ENCODE measurements around the gene RIPK3.
"Not testable (repeated sequence)": the region's sequence is repeated elsewhere in the genome, so short reads cannot be mapped to it uniquely, and the experiment has no call there.

RIPK3 gene

DNA sequence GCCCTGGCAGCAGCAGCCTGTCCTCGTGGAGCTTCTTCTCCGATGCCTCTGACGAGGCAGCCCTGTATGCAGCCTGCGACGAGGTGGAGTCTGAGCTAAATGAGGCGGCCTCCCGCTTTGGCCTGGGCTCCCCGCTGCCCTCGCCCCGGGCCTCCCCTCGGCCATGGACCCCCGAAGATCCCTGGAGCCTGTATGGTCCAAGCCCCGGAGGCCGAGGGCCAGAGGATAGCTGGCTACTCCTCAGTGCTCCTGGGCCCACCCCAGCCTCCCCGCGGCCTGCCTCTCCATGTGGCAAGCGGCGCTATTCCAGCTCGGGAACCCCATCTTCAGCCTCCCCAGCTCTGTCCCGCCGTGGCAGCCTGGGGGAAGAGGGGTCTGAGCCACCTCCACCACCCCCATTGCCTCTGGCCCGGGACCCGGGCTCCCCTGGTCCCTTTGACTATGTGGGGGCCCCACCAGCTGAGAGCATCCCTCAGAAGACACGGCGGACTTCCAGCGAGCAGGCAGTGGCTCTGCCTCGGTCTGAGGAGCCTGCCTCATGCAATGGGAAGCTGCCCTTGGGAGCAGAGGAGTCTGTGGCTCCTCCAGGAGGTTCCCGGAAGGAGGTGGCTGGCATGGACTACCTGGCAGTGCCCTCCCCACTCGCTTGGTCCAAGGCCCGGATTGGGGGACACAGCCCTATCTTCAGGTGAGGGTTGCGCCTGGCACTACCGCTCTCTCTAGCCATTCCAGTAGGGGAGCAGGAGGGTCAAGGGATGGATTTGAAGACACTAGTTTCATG, 30.3 kb upstream of the RIPK3 start:
- in situ Hi-C loops (cut with MboI; ENCODE audit: low sequenced_read_pairs): no loop called here

DNA sequence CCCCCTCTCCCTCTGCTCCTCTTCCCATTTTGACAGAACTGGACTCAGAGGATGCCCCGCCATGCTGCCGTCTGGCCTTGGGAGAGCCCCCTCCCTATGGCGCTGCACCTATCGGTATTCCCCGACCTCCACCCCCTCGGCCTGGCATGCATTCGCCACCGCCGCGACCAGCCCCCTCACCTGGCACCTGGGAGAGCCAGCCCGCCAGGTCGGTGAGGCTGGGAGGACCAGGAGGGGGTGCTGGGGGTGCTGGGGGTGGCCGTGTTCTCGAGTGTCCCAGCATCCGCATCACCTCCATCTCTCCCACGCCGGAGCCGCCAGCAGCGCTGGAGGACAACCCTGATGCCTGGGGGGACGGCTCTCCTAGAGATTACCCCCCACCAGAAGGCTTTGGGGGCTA, 29.7 kb upstream of the RIPK3 start:
- in situ Hi-C loops (cut with MboI; ENCODE audit: low sequenced_read_pairs): no loop called here

DNA sequence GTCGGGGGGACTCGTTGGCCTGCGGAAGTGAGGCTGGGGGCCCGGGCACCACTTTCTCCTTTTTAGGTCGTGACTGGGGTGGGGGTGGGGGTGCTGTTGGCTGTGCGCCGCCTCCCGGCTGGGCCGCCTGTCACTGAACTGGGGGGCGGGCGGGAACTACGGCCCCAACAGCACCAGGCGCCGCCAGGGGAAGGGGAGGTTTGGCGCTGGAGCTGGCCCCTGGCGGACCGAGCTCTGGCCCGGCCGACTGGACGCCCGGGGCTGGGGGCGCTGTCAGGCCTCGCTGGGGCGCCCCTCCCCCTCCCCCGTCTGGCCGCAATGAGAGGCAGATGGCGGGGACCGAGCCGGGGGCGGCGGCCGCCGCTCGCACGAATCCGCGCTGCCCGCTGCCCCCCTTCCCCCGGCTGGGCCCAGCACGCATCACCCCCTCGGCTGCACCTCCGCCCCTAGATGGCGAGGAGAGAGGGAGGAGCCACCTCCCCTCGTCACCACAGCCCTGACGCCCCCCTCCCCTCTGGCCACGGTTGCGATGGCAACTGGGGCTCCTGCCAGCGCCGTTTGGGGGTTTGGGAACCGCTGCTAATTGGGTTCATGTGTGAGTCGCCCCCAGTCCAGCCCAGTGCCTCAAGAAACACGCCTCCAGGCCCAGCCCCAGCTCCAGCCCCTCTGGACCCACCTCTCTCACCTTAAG, 28.9 kb upstream of the RIPK3 start:
- in situ Hi-C loops (cut with MboI; ENCODE audit: low sequenced_read_pairs): no loop called here

DNA sequence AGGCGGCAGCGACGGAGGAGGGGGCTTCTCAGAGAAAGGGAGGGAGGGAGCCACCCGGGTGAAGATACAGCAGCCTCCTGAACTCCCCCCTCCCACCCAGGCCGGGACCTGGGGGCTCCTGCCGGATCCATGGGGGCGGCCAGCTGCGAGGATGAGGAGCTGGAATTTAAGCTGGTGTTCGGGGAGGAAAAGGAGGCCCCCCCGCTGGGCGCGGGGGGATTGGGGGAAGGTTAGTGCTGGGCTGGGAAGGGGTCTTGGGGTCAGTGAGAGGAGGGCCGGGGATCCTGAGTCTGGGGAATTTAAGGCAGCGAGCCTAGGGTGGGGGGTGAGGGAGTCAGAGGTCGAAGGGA, 28.4 kb upstream of the RIPK3 start:
- in situ Hi-C loops (cut with MboI; ENCODE audit: low sequenced_read_pairs): no loop called here

DNA sequence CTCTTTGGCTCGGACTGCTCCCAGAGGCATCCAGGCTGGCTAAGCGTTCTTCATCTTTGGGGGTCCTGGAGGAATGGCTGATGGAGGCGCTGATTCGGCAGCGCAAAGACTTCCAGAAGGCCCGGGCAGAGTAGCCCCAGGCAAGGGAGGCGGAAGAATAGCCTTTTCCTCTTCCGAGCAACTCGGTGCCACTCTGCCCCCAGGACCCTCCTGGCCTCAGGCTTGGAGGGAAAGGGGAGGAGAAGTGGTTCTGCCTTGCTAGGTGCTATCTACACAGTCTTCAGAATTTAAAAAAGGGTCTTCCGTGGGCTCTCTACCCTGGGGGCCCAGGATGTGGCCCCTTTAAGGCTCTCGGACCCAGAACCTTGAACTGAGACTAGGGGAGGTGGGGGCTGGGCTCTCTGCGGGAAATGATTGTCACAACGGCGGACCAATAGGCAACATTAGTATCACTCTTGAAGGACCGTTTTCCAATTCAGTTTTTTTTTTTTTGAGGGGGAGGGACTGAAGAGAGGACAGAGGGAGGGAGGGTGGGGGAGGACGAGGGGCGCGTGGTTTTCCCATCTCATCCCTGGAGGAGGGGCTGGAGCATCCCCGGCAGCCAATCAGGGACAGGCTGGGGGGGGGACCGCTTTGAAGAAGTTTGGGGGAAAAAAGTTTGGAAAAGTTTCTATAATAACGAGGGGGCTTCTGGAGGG, 27.9 kb upstream of the RIPK3 start, which contains the start of gene NFATC4:
Gene NFATC4, plus strand, starts transcription at position 671 of the 698 bp plus-strand sequence. CDS start 157 bp downstream, outside the sequence.
- in situ Hi-C loops (cut with MboI; ENCODE audit: low sequenced_read_pairs): no loop called here

DNA sequence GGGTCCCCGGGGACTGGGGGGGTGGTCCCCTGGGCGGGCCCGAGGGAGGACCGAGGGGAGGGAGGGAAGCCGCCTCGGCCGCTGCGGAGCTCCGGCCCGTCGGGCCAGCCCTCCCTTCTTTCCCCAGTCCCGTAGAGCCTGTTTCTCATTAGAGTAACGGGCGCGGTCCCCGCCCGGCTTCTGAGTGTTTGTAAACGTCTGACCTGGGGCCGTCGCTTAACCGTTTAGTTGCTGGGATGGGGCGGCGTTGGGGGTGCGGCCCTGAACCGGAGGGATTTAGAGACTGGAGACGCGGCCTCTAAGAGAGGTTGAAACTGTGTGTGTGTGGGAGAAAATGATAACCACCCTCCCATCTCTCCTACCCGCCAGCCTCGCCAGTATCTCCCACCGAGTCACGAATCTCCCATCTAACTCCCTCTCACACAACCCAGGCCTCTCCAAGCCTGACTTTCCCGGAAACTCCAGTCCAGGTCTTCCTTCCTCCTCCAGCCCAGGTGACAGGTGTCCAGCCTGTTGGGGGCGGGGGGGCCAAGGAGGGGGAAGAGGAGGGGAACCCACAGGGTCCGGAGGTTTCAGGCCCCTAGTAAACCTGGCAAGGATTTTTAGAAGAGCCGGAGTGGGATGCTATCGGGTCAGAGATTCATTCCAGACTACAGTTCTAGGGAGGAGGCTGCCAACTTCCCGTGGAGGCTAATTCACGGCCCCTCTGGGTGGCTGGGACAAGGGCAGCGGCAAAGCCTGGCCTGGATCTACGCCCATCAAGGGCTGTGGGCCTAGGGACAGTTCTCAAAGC, 27.1 kb upstream of the RIPK3 start:
- in situ Hi-C loops (cut with MboI; ENCODE audit: low sequenced_read_pairs): no loop called here

DNA sequence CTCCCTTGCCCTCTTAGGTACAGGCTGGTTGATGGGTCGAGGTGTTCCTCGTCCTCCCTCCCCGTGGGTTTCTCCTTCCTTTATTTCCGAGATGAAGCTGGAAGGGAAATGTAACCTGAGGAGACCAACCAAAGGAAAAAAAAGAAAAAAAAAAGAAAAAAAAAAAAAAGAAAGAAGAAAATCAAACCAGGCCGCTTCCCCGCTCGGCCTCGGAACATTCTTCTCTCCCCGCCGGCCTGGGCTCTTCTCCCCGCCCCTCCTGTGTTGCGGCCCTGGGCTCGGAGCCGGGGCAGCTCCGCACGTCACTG, 26.6 kb upstream of the RIPK3 start:
- in situ Hi-C loops (cut with MboI; ENCODE audit: low sequenced_read_pairs): no loop called here

DNA sequence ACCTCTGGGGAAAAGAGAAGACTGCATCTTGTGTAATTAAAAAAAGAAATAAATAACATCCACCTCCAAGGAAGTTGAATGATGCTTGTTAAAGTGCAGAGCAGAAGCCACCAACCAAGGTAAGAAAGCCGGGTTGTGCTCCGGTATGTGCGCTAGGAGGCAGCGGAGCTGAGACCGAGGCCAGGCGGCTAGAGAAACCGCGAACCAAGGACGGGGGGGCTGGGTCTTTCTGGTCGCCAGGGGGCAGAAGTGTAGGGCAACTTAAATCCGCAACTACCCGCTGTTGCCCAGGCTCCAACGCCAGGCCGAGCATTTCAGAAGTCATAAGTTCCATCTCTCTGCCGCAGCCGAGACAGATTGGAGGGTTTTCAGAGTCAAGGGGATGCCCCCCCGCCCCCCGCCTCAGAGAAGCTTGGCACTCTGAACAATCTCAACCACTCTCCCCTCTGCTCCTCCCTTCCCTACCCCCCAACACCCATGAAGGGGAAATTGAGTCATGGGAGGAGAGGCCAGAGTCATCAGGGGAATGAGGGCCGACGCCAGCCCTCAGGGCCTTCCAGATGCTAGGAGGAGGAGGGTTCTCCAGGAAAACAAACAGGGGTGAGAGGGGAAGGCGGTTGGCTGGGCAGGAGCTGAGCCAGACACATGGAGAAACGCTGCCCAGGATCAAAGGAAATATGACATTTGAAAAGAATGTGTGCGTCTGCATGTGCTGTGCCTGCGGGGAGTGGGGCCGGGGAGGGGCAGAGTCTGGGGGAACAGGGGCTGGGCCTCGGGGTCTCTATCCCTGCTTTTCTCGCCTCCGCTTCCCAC, 26.0 kb upstream of the RIPK3 start:
- in situ Hi-C loops (cut with MboI; ENCODE audit: low sequenced_read_pairs): no loop called here

DNA sequence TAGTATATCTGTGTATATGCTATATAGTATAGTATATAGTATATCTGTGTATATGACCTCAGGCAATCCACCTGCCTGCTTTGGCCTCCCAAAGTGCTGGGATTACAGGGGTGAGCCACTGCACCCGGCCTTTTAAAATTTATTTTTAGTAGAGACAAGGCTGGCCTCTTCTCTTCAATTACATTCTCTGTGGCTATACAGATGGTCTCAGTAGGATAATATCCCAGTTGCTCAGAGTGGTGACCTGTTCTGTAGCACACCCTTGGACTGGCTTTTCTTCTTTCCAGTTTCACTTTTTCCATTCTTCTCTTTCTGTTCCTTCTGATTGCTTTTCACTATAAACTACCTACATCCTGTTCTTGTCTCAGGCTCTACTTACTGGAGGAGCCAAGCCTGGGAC, 25.1 kb upstream of the RIPK3 start:
- in situ Hi-C loops (cut with MboI; ENCODE audit: low sequenced_read_pairs): no loop called here

DNA sequence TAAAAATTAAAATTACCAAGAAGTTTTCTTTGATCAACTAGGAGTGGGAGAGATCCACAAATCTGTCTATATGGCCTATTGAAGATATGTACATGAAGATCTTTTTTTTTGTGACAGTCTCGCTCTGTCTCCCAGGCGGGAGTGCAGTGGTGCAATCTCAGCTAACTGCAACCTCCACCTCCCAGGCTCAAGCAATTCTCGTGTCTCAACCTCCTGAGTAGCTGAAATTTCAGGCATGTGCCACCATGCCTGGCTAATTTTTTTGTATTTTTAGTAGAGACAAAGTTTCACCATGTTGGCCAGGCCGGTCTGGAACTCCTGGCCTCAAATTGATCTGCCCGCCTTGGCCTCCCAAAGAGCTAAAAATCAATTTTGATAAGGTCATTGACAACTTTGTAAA, 23.6 kb upstream of the RIPK3 start:
- in situ Hi-C loops (cut with MboI; ENCODE audit: low sequenced_read_pairs): no loop called here

DNA sequence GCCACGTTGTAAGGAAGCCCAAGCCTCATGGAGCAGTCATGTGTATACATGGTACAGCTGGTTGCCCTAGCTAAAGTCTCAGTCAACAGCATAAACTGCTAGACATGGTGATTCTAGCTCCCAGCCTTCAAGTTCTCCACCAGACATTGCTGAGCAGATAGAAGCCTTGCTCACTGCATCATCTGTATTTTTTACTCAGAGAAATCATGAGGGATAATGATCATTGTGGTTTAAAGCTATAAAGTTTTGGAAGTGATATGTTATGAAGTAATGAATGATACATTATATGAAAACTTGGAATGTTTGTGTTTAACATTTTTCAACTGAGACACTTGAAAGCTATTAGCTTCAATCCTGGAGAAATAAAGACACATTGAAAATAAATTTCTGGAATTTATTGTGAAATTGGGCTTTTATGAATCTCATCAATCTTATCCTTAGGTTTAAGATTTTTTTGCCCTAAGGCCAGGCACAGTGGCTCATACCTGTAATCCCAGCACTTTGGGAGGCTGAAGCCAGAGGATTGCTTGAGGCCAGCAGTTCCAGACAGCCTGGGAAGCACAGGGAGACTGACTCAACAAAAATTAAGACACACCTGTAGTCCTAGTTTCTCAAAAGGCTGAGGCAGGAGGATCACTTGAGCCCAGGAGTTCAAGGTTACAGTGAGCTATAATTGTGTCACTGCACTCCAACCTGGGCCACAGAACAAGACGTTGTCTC, 22.6 kb upstream of the RIPK3 start:
- in situ Hi-C loops (cut with MboI; ENCODE audit: low sequenced_read_pairs): no loop called here

DNA sequence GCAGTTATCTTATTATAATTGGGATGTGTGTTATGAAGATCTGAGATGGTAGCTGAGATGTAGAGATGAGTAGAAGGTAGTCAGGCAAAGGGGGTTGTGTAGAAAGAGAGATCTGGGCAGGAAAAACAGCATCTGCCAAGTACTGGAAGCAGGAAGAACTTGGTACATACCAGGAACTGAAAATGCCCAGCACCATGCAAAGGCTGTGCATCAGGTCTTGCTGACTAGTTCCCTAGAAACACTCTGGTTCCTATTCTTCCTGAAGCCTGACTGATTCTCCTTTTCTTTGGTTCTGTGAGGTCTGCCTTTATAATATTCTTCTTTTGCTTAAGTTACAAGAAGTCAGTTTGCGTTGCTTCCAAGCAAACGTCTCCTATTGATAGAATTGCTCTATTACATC, 21.5 kb upstream of the RIPK3 start:
- in situ Hi-C loops (cut with MboI; ENCODE audit: low sequenced_read_pairs): no loop called here

DNA sequence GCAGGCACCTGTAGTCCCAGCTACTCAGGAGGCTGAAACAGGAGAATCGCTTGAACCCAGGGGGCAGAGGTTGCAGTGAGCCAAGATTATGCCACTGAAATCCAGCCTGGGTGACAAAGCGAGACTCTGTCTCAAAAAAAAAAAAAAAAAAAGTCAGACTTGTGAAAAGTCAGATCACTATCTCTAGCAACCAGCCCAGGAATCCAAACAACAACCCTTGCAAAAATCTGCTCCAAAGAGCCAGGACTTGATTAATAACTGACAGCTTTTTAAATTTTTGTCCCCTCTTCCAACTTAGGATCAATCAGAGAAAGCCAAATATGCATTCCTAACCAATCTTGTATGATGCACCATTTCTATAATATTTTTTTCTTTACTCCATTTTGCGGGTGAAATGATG, 20.5 kb upstream of the RIPK3 start:
- in situ Hi-C loops (cut with MboI; ENCODE audit: low sequenced_read_pairs): no loop called here

DNA sequence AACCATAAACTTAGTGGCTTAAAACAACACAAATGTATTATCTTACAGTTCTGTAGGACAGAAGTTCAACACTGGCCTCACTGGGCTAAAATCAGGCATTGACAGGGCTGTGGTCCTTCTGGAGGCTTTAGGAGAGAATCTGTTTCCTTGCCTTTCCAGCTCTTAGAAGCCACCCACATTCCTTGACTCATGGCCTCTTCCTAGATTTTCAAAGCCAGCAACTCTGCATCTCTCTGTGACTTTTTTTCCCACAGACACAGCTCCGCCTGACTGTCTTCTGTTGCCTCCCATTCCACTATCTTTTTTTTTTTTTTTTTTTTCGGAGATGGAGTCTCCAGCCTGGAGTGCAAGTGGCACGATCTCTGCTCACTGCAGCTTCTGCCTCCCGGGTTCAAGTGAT, 16.4 kb upstream of the RIPK3 start:
- in situ Hi-C loops (cut with MboI; ENCODE audit: low sequenced_read_pairs): no loop called here

DNA sequence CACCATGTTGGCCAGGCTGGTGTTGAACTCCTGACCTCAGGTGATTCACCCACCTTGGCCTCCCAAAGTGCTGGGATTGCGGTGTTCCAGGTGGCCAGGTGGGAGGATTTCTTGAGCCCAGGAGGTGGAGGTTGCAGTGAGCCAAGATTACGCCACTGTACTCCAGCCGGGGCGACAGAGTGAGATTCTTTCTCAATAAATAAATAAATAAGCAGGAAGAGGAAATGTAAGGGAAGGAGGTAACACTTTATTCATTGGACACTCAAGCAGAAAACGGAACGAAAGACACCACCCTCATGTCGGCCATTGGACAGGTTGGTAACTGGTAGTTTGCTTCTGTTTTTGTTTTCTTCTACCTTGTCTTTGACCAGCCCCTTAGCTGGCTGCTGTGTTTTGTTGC, 15.2 kb upstream of the RIPK3 start:
- in situ Hi-C loops (cut with MboI; ENCODE audit: low sequenced_read_pairs): no loop called here

DNA sequence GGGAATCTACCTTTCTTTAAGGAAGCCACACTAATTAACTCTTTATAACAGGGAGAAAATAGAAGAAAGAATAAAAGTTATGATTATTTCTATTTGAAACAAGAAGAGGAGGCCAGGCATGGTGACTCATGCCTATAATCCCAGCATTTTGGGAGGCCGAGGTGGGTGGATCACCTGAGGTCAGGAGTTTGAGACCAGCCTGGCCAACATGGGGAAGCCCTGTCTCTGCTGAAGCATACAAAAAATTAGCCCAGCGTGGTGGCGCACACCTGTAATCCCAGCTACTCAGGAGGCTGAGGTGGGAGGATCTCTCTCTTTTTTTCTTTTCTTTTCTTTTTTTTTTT, 14.7 kb upstream of the RIPK3 start:
- in situ Hi-C loops (cut with MboI; ENCODE audit: low sequenced_read_pairs): not testable (repeated sequence)

DNA sequence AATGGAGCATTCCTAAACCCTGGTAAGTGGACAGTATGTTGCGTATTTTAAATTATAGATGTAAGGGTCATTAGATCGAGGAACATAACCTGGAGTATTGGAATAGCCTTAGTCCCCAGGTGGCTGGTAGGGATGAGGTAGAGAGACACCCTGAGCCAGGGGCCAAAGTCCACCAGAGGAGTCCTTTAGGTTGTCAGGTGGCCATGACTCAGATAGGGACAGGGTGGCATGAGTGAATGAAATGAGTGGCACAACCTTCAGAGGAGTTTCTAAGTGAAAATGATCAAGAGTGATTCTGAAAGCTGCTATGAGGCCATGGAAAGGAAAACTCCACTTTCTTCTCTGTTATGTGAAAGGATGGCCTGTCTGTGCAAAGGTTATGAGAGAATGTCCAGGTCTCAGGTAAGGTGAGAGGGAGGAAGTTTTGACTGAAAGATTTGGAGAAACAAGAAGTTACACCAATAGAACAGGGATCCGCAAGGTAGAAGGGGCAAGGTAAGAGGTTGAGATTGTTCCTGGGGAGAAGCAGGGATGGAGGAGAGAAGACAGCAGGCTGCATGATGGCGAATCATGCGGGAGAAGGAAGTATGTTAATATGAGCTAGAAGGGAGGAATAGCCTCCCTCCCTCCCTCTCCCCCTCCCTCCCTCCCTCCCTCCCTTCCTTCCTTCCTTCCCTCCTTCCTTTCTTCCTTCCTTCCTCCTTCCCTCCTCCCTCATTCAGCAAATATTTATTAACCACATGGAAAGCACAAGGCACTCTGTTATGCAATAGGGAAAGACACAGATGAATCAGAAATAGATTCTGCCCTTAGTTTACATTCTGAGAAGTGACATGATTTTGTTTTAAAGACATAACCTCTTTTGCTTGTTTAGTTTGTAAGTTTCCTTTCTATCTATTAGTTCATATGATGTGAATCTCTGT, 14.0 kb upstream of the RIPK3 start:
- in situ Hi-C loops (cut with MboI; ENCODE audit: low sequenced_read_pairs): no loop called here

DNA sequence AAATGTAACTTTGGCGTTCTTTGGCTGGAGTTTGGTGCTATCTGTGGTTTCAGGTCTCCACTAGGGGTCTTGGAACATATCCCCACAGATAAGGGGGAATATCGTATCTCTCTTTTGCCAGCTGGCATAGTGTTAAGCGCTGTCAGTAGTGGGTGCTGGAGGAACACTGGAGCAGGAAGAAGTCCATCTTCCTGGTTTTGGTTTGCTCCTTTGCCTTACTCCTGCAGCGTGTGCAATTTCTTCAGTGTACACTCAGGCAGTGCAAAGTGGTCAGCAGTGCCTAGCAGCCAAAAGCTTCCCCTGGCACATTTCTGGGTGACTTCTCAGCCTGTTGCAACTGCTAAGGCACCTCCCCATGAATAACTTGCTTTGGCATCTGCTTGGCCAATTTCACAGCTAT, 11.7 kb upstream of the RIPK3 start:
- in situ Hi-C loops (cut with MboI; ENCODE audit: low sequenced_read_pairs): no loop called here

DNA sequence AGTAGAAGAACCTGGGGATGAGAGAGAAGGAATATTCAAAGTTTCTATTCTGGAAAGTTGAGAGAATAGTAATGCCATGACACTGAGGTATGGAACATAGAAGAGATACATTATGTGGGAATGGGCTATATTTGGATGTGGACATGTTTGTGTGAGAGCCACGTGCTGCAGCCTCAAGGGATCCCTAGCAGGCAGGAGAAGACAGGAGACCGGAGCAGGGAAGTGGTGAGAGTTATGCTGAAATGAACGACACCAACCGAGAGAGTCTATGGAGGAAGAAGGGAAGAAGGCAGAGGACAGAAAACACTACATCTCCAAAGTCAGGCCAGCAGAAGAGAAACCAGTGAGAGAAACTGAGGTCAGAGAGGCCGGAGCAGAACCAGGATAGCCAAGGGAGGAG, 10.0 kb upstream of the RIPK3 start:
- in situ Hi-C loops (cut with MboI; ENCODE audit: low sequenced_read_pairs): loop anchor here (25.0 kb wide), 1 partner anchor 263 kb away; the partner anchor contains the start of gene GZMH

All from HL-60/S4 treated with phorbol 12-myristate 13-acetate at 8.2 ng/mL for 4 days and 3 days (cell line).